HepG2 (cell line): ENCODE data around the gene COA1.

ENCODE experiments used
- ARNTL ChIP-seq: sonication (generic); formaldehyde crosslinking; IDR thresholded peaks from 2 replicates; pipeline ENCODE4 v1.4.0; 2020; ENCODE audit warnings: mild to moderate bottlenecking, missing genetic modification reagents
- CREM ChIP-seq, 2 experiments: sonication (generic) in 1 of 2; formaldehyde crosslinking in 1 of 2; IDR thresholded peaks; 2 replicates each; pipeline versions ENCODE4 v1.4.0 to v1.6.1; 2016 to 2020; ENCODE audit warnings: antibody characterized with exemption in 1 of 2, mild to moderate bottlenecking in 1 of 2, missing genetic modification reagents in 1 of 2
- CTCF ChIP-seq: sonication (generic); formaldehyde crosslinking; IDR thresholded peaks from 2 replicates; pipeline ENCODE4 v1.5.0; 2020; ENCODE audit warnings: mild to moderate bottlenecking, missing genetic modification reagents, moderate library complexity
- FOSL2 ChIP-seq: sonication (generic); formaldehyde crosslinking; IDR thresholded peaks from 2 replicates; pipeline ENCODE4 v1.4.0; 2020; ENCODE audit warnings: missing genetic modification reagents
- IRF1 ChIP-seq: sonication (generic); formaldehyde crosslinking; IDR thresholded peaks from 2 replicates; pipeline ENCODE4 v1.4.0; 2020; ENCODE audit warnings: low read depth, mild to moderate bottlenecking, missing genetic modification reagents
- KAT8 ChIP-seq: IDR thresholded peaks from 2 replicates; pipeline ENCODE4 v1.6.1; 2016; ENCODE audit warnings: missing genetic modification reagents, missing compliant biosample characterization
- MAX ChIP-seq: IDR thresholded peaks from 2 replicates; pipeline ENCODE4 v1.6.1; 2012; ENCODE audit warnings: inconsistent platforms
- NFE2L2 ChIP-seq: fragments of 150-350 bp; IDR thresholded peaks from 2 replicates; pipeline ENCODE4 v1.6.1; 2014; ENCODE audit warnings: low read length
- POLR2A ChIP-seq, 2 experiments: IDR thresholded peaks; 2 replicates each; pipeline ENCODE4 v1.6.1; 2011; ENCODE audit warnings: low read depth in 2 of 2, low read length in 2 of 2, mild to moderate bottlenecking in 1 of 2, moderate library complexity in 1 of 2; ENCODE audit not compliant: insufficient read depth in 1 of 2
- POLR2AphosphoS5 ChIP-seq: IDR thresholded peaks from 2 replicates; pipeline ENCODE4 v1.6.1; 2012; ENCODE audit warnings: low read depth, low read length
- SALL2 ChIP-seq: sonication (generic); formaldehyde crosslinking; IDR thresholded peaks from 2 replicates; pipeline ENCODE4 v1.8.1; 2023; ENCODE audit warnings: mild to moderate bottlenecking, missing genetic modification reagents, inconsistent platforms

GRCh38 chr7:43689115-43689514 lies 40.2 kb downstream of the COA1 start:
- no peak for TF ChIP-seq IRF1 (CRISPR knock-in tag)
- TF ChIP-seq POLR2AphosphoS5, result no peak
- TF ChIP-seq CTCF (CRISPR knock-in tag), result no peak
- TF ChIP-seq ARNTL, result no peak
- TF ChIP-seq CREM (IDR thresholded peaks at IDR 0.05), result no peak
- no peak for TF ChIP-seq CREM (CRISPR knock-in tag; IDR thresholded peaks at IDR 0.05)
- no peak for TF ChIP-seq POLR2A (IDR thresholded peaks at IDR 0.05; ENCODE audit: insufficient read depth in 1 of 2, low read depth in 2 of 2, low read length in 2 of 2)
- no peak for TF ChIP-seq KAT8 (CRISPR knock-in tag)
- no peak for TF ChIP-seq FOSL2 (CRISPR knock-in tag)
- TF ChIP-seq NFE2L2, result no peak
- no peak for TF ChIP-seq SALL2 (CRISPR knock-in tag)
- no peak for TF ChIP-seq MAX
